WTC11 (cell line): ENCODE results near the gene TNIP3. TPM values are rescaled to one million over a fixed set of nuclear protein-coding genes. Genes with fewer than 3 reads are reported as not detected.

Source experiments
- ATAC-seq: fragments of 200-7000 bp; cut with Tn5 transposase; 2 replicates; pipeline ENCODE4 v1.10.0; 2021; ENCODE audit warnings: mild to moderate bottlenecking, moderate library complexity
- CTCF ChIA-PET: fragments of 300-600 bp; sonication (Branson Sonifier 250); formaldehyde crosslinking; loops from one replicate; lab custom pipeline; 2021; ENCODE audit warnings: antibody characterized with exemption; lab: Charles Lee
- POLR2A ChIA-PET: fragments of 350-600 bp; sonication (Branson Sonifier 250); formaldehyde crosslinking; loops from one replicate; lab custom pipeline; 2021; ENCODE audit warnings: antibody characterized with exemption; lab: Charles Lee
- DNase-seq: peaks from one replicate; pipeline ENCODE4 v3.0.0; 2021; ENCODE audit warnings: low spot score
- H3K27ac Mint-ChIP-seq: 2 replicates; pipeline ENCODE4 v1.8.0; 2021; ENCODE audit warnings: mixed read lengths
- H3K27me3 Mint-ChIP-seq: 2 replicates; pipeline ENCODE4 v1.8.0; 2021; ENCODE audit warnings: low read depth, mild to moderate bottlenecking, moderate library complexity, mixed read lengths
- H3K36me3 Mint-ChIP-seq: 2 replicates; pipeline ENCODE4 v1.8.0; 2021; ENCODE audit warnings: mixed read lengths
- H3K4me1 Mint-ChIP-seq: 2 replicates; pipeline ENCODE4 v1.8.0; 2022; ENCODE audit warnings: mixed read lengths
- H3K4me3 Mint-ChIP-seq: 2 replicates; pipeline ENCODE4 v1.8.0; 2021; ENCODE audit warnings: mild to moderate bottlenecking, moderate library complexity, mixed read lengths
- H3K9me3 Mint-ChIP-seq: 2 replicates; pipeline ENCODE4 v1.8.0; 2021; ENCODE audit warnings: mixed read lengths
- ARID4B ChIP-seq: sonication (generic); formaldehyde crosslinking; IDR thresholded peaks from 2 replicates; pipeline ENCODE4 v1.8.0; 2023; ENCODE audit warnings: missing genetic modification reagents, mild to moderate bottlenecking, borderline replicate concordance
- CREM ChIP-seq: sonication (generic); formaldehyde crosslinking; IDR thresholded peaks from 2 replicates; pipeline ENCODE4 v1.8.1; 2022; ENCODE audit warnings: mild to moderate bottlenecking, missing genetic modification reagents, moderate library complexity
- ELF4 ChIP-seq: sonication (generic); formaldehyde crosslinking; IDR thresholded peaks from 2 replicates; pipeline ENCODE4 v1.8.1; 2022; ENCODE audit warnings: low read depth, mild to moderate bottlenecking, moderate library complexity, missing genetic modification reagents
- ESRRA ChIP-seq: sonication (generic); formaldehyde crosslinking; IDR thresholded peaks from 2 replicates; pipeline ENCODE4 v1.8.1; 2022; ENCODE audit warnings: mild to moderate bottlenecking, missing genetic modification reagents, borderline replicate concordance
- GABPB1 ChIP-seq: sonication (generic); formaldehyde crosslinking; IDR thresholded peaks from 2 replicates; pipeline ENCODE4 v1.8.1; 2023; ENCODE audit warnings: mild to moderate bottlenecking, missing genetic modification reagents
- GRHL2 ChIP-seq: fragments of 250-450 bp; sonication (Bioruptor Pico); IDR thresholded peaks from 2 replicates; pipeline ENCODE4 v1.8.0; 2022; ENCODE audit warnings: mild to moderate bottlenecking, moderate library complexity; ENCODE audit not compliant: insufficient replicate concordance, severe bottlenecking
- HMGXB4 ChIP-seq: sonication (generic); formaldehyde crosslinking; IDR thresholded peaks from 2 replicates; pipeline ENCODE4 v1.8.1; 2023; ENCODE audit warnings: mild to moderate bottlenecking, moderate library complexity, missing genetic modification reagents
- IRF1 ChIP-seq: sonication (generic); formaldehyde crosslinking; IDR thresholded peaks from 2 replicates; pipeline ENCODE4 v1.8.0; 2023; ENCODE audit warnings: missing genetic modification reagents
- MLX ChIP-seq: sonication (generic); formaldehyde crosslinking; IDR thresholded peaks from 2 replicates; pipeline ENCODE4 v1.8.1; 2023; ENCODE audit warnings: mild to moderate bottlenecking, missing genetic modification reagents, moderate library complexity
- NFATC4 ChIP-seq: fragments of 250-450 bp; sonication (Bioruptor Pico); IDR thresholded peaks from 2 replicates; pipeline ENCODE4 v1.9.0; 2021; ENCODE audit warnings: mild to moderate bottlenecking
- TEAD4 ChIP-seq: sonication (generic); formaldehyde crosslinking; IDR thresholded peaks from 2 replicates; pipeline ENCODE4 v1.8.0; 2022; ENCODE audit warnings: mild to moderate bottlenecking, missing genetic modification reagents
- ZBTB43 ChIP-seq: sonication (generic); formaldehyde crosslinking; IDR thresholded peaks from 2 replicates; pipeline ENCODE4 v1.8.1; 2023; ENCODE audit warnings: mild to moderate bottlenecking, missing genetic modification reagents
- ZMAT4 ChIP-seq: fragments of 250-450 bp; sonication (Bioruptor Pico); IDR thresholded peaks from 2 replicates; pipeline ENCODE4 v1.9.0; 2021; ENCODE audit warnings: mild to moderate bottlenecking
- ZNF121 ChIP-seq: sonication (generic); formaldehyde crosslinking; IDR thresholded peaks from 2 replicates; pipeline ENCODE4 v1.8.0; 2023; ENCODE audit warnings: missing genetic modification reagents
- ZNF671 ChIP-seq: fragments of 250-450 bp; sonication (Bioruptor Pico); IDR thresholded peaks from 2 replicates; pipeline ENCODE4 v1.8.0; 2021; ENCODE audit warnings: mild to moderate bottlenecking
- ZSCAN18 ChIP-seq: fragments of 250-450 bp; sonication (Bioruptor Pico); IDR thresholded peaks from 2 replicates; pipeline ENCODE4 v2.1.2; 2022; ENCODE audit warnings: mild to moderate bottlenecking, moderate library complexity
- total RNA-seq: library from RNA; stranded (reverse); gene quantifications from 3 replicates; pipeline ENCODE4 v1.2.3, GENCODE V29; 2021

Gene TNIP3
- total RNA-seq, 1 experiment from 2014 or later = not detected

- DNase-seq (no peak), ATAC-seq (no peak)
- POLR2A ChIA-PET = no interaction called here
- no peak for TF ChIP-seq ZSCAN18 (CRISPR knock-in tag)
- TF ChIP-seq ZMAT4 = no peak
- no peak for TF ChIP-seq HMGXB4 (CRISPR knock-in tag)
- no peak for TF ChIP-seq IRF1
- TF ChIP-seq ZBTB43 = no peak
- no peak for TF ChIP-seq NFATC4 (CRISPR knock-in tag)
- no peak for TF ChIP-seq CREM (CRISPR knock-in tag)
- TF ChIP-seq GRHL2 (CRISPR knock-in tag) = no peak
- TF ChIP-seq ARID4B = no peak
- TF ChIP-seq GABPB1 (CRISPR knock-in tag) = no peak
- no peaks in the 10 kb centered on the region; the same call in 1 of the 2 replicates for H3K27me3 Mint-ChIP-seq
- no peak overlapping the region for H3K4me3 Mint-ChIP-seq
- CTCF ChIA-PET = interaction anchor here (2.6 kb wide), 1 partner anchor 10 kb away, joined by 13 read pairs; no protein-coding TSS in a partner anchor
- peaks cover 13% of the 10 kb centered on the region for H3K9me3 Mint-ChIP-seq
- H3K4me1 Mint-ChIP-seq = peaks cover 23% of the 10 kb centered on the region
- peaks cover 9% of the 10 kb centered on the region for H3K36me3 Mint-ChIP-seq
- no peak overlapping the region for H3K27ac Mint-ChIP-seq
Measured at GRCh38 chr4:121182296-121182695, 18.2 kb upstream of the TNIP3 start.

GRCh38 chr4:121181493-121181892 lies 17.4 kb upstream of the TNIP3 start:
- peaks cover 9% of the 10 kb centered on the region for H3K36me3 Mint-ChIP-seq
- no peak overlapping the region for H3K27ac Mint-ChIP-seq
- no peak for DNase-seq
- no peak for ATAC-seq
- H3K27me3 Mint-ChIP-seq = no peaks in the 10 kb centered on the region; the same call in 1 of the 2 replicates
- ChIA-PET CTCF (no interaction called here), POLR2A (no interaction called here)
- TF ChIP-seq ELF4 (CRISPR knock-in tag) (no peak), ESRRA (no peak), ZNF671 (no peak), TEAD4 (CRISPR knock-in tag) (no peak), MLX (no peak), ZNF121 (CRISPR knock-in tag) (no peak), NFATC4 (CRISPR knock-in tag) (no peak), GRHL2 (CRISPR knock-in tag) (no peak)
- H3K9me3 Mint-ChIP-seq = peaks cover 13% of the 10 kb centered on the region
- H3K4me1 Mint-ChIP-seq = peaks cover 27% of the 10 kb centered on the region
- H3K4me3 Mint-ChIP-seq = no peak overlapping the region
